NCI-H2227 (cell line): Measurements from ENCODE around the gene APOC1.
A peak's percentile ranks its signal among the peaks of the same experiment; 100 is the strongest.
"Not testable (repeated sequence)": the region's sequence is repeated elsewhere in the genome, so short reads cannot be mapped to it uniquely, and the experiment has no call there.

Experiments
- DNase-seq: peaks from one replicate; lab custom pipeline; 2025; ENCODE audit not compliant: unreplicated experiment; lab: John Stamatoyannopoulos, UW

Gene APOC1

GRCh38 chr19:44889830-44890365 is 24.5 kb upstream of the APOC1 start:
- DNase-seq, result no peak

GRCh38 chr19:44890366-44891015 is 23.9 kb upstream of the APOC1 start:
- DNase-seq, result peak; percentile 99

- DNase-seq, result peak; percentile 31
These were observed 23.2 kb upstream of the APOC1 start, which contains the start of gene TOMM40 for GRCh38 chr19:44891016-44891882. Gene TOMM40 (plus strand): TSS chr19:44891254. CDS start chr19:44891416, 162 bp downstream.

GRCh38 chr19:44892932-44893331 is 21.5 kb upstream of the APOC1 start:
- DNase-seq, result no peak

GRCh38 chr19:44893332-44894051 is 20.9 kb upstream of the APOC1 start:
- no peak for DNase-seq

GRCh38 chr19:44894052-44894400 is 20.4 kb upstream of the APOC1 start:
- no peak for DNase-seq

GRCh38 chr19:44894946-44895345 is 19.5 kb upstream of the APOC1 start:
- DNase-seq, result no peak

GRCh38 chr19:44897835-44898234 is 16.6 kb upstream of the APOC1 start:
- DNase-seq, result no peak

GRCh38 chr19:44900328-44901244 is 13.8 kb upstream of the APOC1 start:
- no peak for DNase-seq

- no peak for DNase-seq
These were observed 11.2 kb upstream of the APOC1 start for GRCh38 chr19:44903216-44903601.

GRCh38 chr19:44903602-44904425 is 10.6 kb upstream of the APOC1 start:
- peak; percentile 59 for DNase-seq

- DNase-seq, result no peak
These were observed 9.9 kb upstream of the APOC1 start for GRCh38 chr19:44904426-44904994.

- DNase-seq, result peak; percentile 47
These were observed 8.8 kb upstream of the APOC1 start, which contains the start of gene APOE for GRCh38 chr19:44905437-44906160. Gene APOE (plus strand): TSS chr19:44905796. CDS start chr19:44906625, 829 bp downstream.

GRCh38 chr19:44907613-44908012 is 6.8 kb upstream of the APOC1 start:
- no peak for DNase-seq

GRCh38 chr19:44908074-44908835 is 6.2 kb upstream of the APOC1 start:
- DNase-seq, result no peak

GRCh38 chr19:44908836-44909261 is 5.6 kb upstream of the APOC1 start:
- DNase-seq, result no peak

- DNase-seq, result no peak
These were observed 4.6 kb upstream of the APOC1 start for GRCh38 chr19:44909775-44910174.

- not testable (repeated sequence) for DNase-seq
These were observed 2.5 kb upstream of the APOC1 start for GRCh38 chr19:44911896-44912295.
